ENCODE measurements around the gene TRIM64C.
"Not testable (repeated sequence)": the region's sequence is repeated elsewhere in the genome, so short reads cannot be mapped to it uniquely, and the experiment has no call there.

The TRIM64C gene

GRCh38 chr11:49059012-49059411 lies at the start of gene TRIM64C:
Gene TRIM64C, minus strand, starts transcription at chr11:49059112. Its CDS starts 0 bp downstream, at chr11:49059112.
- not testable (repeated sequence) for DNase-seq (ENCODE audit: low spot score); H3K9me3 ChIP-seq (ENCODE audit: severe bottlenecking); ATAC-seq (ENCODE audit: low read depth)

GRCh38 chr11:49102356-49102755 lies 43.4 kb upstream of the TRIM64C start:
- not testable (repeated sequence) for H3K27me3 ChIP-seq (ENCODE audit: insufficient read depth, poor library complexity, severe bottlenecking); H3K36me3 ChIP-seq (ENCODE audit: low read depth); H3K9me3 ChIP-seq (ENCODE audit: severe bottlenecking); H3K4me3 ChIP-seq (ENCODE audit: severe bottlenecking); ATAC-seq (ENCODE audit: low read depth); H3K4me1 ChIP-seq (ENCODE audit: insufficient read depth, poor library complexity, severe bottlenecking); H3K27ac ChIP-seq (ENCODE audit: poor library complexity, severe bottlenecking)
- DNase-seq (ENCODE audit: low spot score): peak; percentile 19

More at GRCh38 chr11:49059012-49059411, at the start of gene TRIM64C:
- H3K4me1 ChIP-seq (ENCODE audit: insufficient read depth, poor library complexity, severe bottlenecking); H3K27me3 ChIP-seq (ENCODE audit: insufficient read depth, poor library complexity, severe bottlenecking); H3K27ac ChIP-seq (ENCODE audit: poor library complexity, severe bottlenecking); H3K4me3 ChIP-seq (ENCODE audit: severe bottlenecking); H3K36me3 ChIP-seq (ENCODE audit: low read depth): not testable (repeated sequence)

GRCh38 chr11:49069897-49070296 lies 11.0 kb upstream of the TRIM64C start:
- not testable (repeated sequence) for H3K27me3 ChIP-seq (ENCODE audit: insufficient read depth, poor library complexity, severe bottlenecking); ATAC-seq (ENCODE audit: low read depth); H3K27ac ChIP-seq (ENCODE audit: poor library complexity, severe bottlenecking); H3K4me3 ChIP-seq (ENCODE audit: severe bottlenecking); H3K36me3 ChIP-seq (ENCODE audit: low read depth); DNase-seq (ENCODE audit: low spot score); H3K4me1 ChIP-seq (ENCODE audit: insufficient read depth, poor library complexity, severe bottlenecking); H3K9me3 ChIP-seq (ENCODE audit: severe bottlenecking)

- H3K27ac ChIP-seq (ENCODE audit: poor library complexity, severe bottlenecking); DNase-seq (ENCODE audit: low spot score); H3K4me3 ChIP-seq (ENCODE audit: severe bottlenecking); H3K4me1 ChIP-seq (ENCODE audit: insufficient read depth, poor library complexity, severe bottlenecking); ATAC-seq (ENCODE audit: low read depth); H3K36me3 ChIP-seq (ENCODE audit: low read depth); H3K9me3 ChIP-seq (ENCODE audit: severe bottlenecking); H3K27me3 ChIP-seq (ENCODE audit: insufficient read depth, poor library complexity, severe bottlenecking): not testable (repeated sequence)
Measured at GRCh38 chr11:49049821-49050220, 9.1 kb downstream of the TRIM64C start.

GRCh38 chr11:49048229-49048628 lies 10.7 kb downstream of the TRIM64C start:
- H3K4me3 ChIP-seq (ENCODE audit: severe bottlenecking); ATAC-seq (ENCODE audit: low read depth): not testable (repeated sequence)

GRCh38 chr11:49028523-49028922 lies 30.4 kb downstream of the TRIM64C start, which contains the start of gene TRIM49B:
Gene TRIM49B, plus strand, starts transcription at chr11:49028823. Its CDS starts 2,777 bp downstream, at chr11:49031600.
- not testable (repeated sequence) for H3K27ac ChIP-seq (ENCODE audit: poor library complexity, severe bottlenecking); H3K27me3 ChIP-seq (ENCODE audit: insufficient read depth, poor library complexity, severe bottlenecking); H3K4me3 ChIP-seq (ENCODE audit: severe bottlenecking); ATAC-seq (ENCODE audit: low read depth); DNase-seq (ENCODE audit: low spot score); H3K36me3 ChIP-seq (ENCODE audit: low read depth); H3K4me1 ChIP-seq (ENCODE audit: insufficient read depth, poor library complexity, severe bottlenecking); H3K9me3 ChIP-seq (ENCODE audit: severe bottlenecking)

More at GRCh38 chr11:49048229-49048628, 10.7 kb downstream of the TRIM64C start:
- H3K27me3 ChIP-seq (ENCODE audit: insufficient read depth, poor library complexity, severe bottlenecking); H3K27ac ChIP-seq (ENCODE audit: poor library complexity, severe bottlenecking); DNase-seq (ENCODE audit: low spot score); H3K4me1 ChIP-seq (ENCODE audit: insufficient read depth, poor library complexity, severe bottlenecking); H3K9me3 ChIP-seq (ENCODE audit: severe bottlenecking); H3K36me3 ChIP-seq (ENCODE audit: low read depth): not testable (repeated sequence)

Measured in RWPE2 (cell line).